MM.1S (cell line): ENCODE measurements around the gene TGM5.

Source experiments
- DNase-seq: peaks from one replicate; pipeline ENCODE4 v3.0.0-alpha.2; 2015
- H2AFZ ChIP-seq: fragments of 300-600 bp; sonication (generic); 2 replicates; pipeline ENCODE4 v1.6.0; 2016; ENCODE audit warnings: antibody characterized with exemption, low read length
- H3F3A ChIP-seq: fragments of 300-600 bp; sonication (generic); 2 replicates; pipeline ENCODE4 v1.6.1; 2016; ENCODE audit warnings: mild to moderate bottlenecking, antibody characterized with exemption, low read length, moderate library complexity, mixed read lengths; ENCODE audit not compliant: insufficient read depth
- H3K27ac ChIP-seq: fragments of 300-600 bp; sonication (generic); 2 replicates; pipeline ENCODE4 v1.5.1; 2016; ENCODE audit warnings: mild to moderate bottlenecking, low read length
- H3K27me3 ChIP-seq: fragments of 300-600 bp; sonication (generic); replicated peaks from 2 replicates; pipeline ENCODE4 v1.6.0; 2016; ENCODE audit warnings: low read length; ENCODE audit not compliant: insufficient read depth
- H3K36me3 ChIP-seq: fragments of 300-600 bp; sonication (generic); replicated peaks from 2 replicates; pipeline ENCODE4 v1.6.1; 2016; ENCODE audit warnings: mild to moderate bottlenecking, low read length, mixed read lengths; ENCODE audit not compliant: insufficient read depth
- H3K4me1 ChIP-seq: fragments of 300-600 bp; sonication (generic); 2 replicates; pipeline ENCODE4 v1.6.1; 2016; ENCODE audit warnings: low read length, mixed read lengths
- H3K4me2 ChIP-seq: fragments of 300-600 bp; sonication (generic); 2 replicates; pipeline ENCODE4 v1.6.0; 2016; ENCODE audit warnings: low read depth, low read length
- H3K4me3 ChIP-seq: fragments of 300-600 bp; sonication (generic); 2 replicates; pipeline ENCODE4 v1.5.1; 2016; ENCODE audit warnings: low read length, mixed read lengths
- H3K79me2 ChIP-seq: fragments of 300-600 bp; sonication (generic); 2 replicates; pipeline ENCODE4 v1.6.1; 2016; ENCODE audit warnings: mixed run types, low read length, mixed read lengths
- H3K9ac ChIP-seq: fragments of 300-600 bp; sonication (generic); 2 replicates; pipeline ENCODE4 v1.6.1; 2016; ENCODE audit warnings: low read length, mixed read lengths
- H3K9me2 ChIP-seq: fragments of 300-600 bp; sonication (generic); replicated peaks from 2 replicates; pipeline ENCODE4 v1.6.1; 2016; ENCODE audit warnings: mild to moderate bottlenecking, low read length, mixed read lengths; ENCODE audit not compliant: insufficient read depth
- H3K9me3 ChIP-seq: fragments of 300-600 bp; sonication (generic); replicated peaks from 2 replicates; pipeline ENCODE4 v1.6.1; 2016; ENCODE audit warnings: mild to moderate bottlenecking, low read length, mixed read lengths; ENCODE audit not compliant: insufficient read depth
- H4K20me1 ChIP-seq: fragments of 300-600 bp; sonication (generic); 2 replicates; pipeline ENCODE4 v1.6.1; 2016; ENCODE audit warnings: mild to moderate bottlenecking, low read length, moderate library complexity, mixed read lengths; ENCODE audit not compliant: insufficient read depth
- EZH2 ChIP-seq: fragments of 300-600 bp; sonication (generic); optimal IDR thresholded peaks from 2 replicates; pipeline ENCODE3; 2017; ENCODE audit warnings: low read depth, mild to moderate bottlenecking, antibody characterized with exemption, low read length, mixed read lengths
- EZH2phosphoT487 ChIP-seq: fragments of 300-600 bp; sonication (generic); IDR thresholded peaks from 2 replicates; pipeline ENCODE4 v1.6.1; 2018; ENCODE audit warnings: antibody characterized with exemption, low read length
- TF ChIP-seq, protein P1 (sequence below): fragments of 300-600 bp; sonication (generic); IDR thresholded peaks from 2 replicates; pipeline ENCODE4 v1.5.1; 2016; ENCODE audit warnings: antibody characterized with exemption, low read length, mixed read lengths

TGM5 gene

DNA sequence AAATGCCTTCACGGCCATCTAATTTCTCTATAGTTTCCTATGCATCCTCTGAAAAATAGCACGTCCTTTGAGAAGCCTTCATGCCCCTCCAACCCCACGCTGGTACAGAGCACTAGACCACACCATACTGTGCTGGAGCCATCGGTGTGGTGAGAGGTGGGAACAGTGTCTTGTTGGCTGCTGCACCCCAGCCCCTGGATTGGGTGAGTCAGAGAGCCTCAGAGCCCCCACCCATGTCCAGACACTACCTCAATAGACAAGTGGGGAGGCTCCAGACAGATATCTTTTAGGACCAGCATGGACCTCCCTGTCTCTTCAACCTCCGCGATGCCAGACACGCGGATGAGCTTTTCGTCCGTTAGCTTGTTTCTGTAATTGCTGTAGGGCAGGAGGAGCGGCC is 12.1 kb upstream of the TGM5 start:
- Histone ChIP-seq H3K9me2 (no peaks in the 10 kb centered on the region), H3K79me2 (no peaks in the 10 kb centered on the region), H3K4me1 (no peaks in the 10 kb centered on the region), H3K4me2 (no peak overlapping the region), H3K9me3 (no peaks in the 10 kb centered on the region), H3F3A (no peaks in the 10 kb centered on the region), H3K27ac (no peak overlapping the region), H3K27me3 (no peaks in the 10 kb centered on the region), H4K20me1 (no peaks in the 10 kb centered on the region), H2AFZ (no peak overlapping the region), H3K4me3 (no peak overlapping the region), H3K36me3 (no peaks in the 10 kb centered on the region), H3K9ac (no peak overlapping the region)
- no peak for DNase-seq
- TF ChIP-seq EZH2phosphoT487 (no peak), EZH2 (no peak)
- TF ChIP-seq, protein P1, sequence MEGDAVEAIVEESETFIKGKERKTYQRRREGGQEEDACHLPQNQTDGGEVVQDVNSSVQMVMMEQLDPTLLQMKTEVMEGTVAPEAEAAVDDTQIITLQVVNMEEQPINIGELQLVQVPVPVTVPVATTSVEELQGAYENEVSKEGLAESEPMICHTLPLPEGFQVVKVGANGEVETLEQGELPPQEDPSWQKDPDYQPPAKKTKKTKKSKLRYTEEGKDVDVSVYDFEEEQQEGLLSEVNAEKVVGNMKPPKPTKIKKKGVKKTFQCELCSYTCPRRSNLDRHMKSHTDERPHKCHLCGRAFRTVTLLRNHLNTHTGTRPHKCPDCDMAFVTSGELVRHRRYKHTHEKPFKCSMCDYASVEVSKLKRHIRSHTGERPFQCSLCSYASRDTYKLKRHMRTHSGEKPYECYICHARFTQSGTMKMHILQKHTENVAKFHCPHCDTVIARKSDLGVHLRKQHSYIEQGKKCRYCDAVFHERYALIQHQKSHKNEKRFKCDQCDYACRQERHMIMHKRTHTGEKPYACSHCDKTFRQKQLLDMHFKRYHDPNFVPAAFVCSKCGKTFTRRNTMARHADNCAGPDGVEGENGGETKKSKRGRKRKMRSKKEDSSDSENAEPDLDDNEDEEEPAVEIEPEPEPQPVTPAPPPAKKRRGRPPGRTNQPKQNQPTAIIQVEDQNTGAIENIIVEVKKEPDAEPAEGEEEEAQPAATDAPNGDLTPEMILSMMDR, result no peak

DNA sequence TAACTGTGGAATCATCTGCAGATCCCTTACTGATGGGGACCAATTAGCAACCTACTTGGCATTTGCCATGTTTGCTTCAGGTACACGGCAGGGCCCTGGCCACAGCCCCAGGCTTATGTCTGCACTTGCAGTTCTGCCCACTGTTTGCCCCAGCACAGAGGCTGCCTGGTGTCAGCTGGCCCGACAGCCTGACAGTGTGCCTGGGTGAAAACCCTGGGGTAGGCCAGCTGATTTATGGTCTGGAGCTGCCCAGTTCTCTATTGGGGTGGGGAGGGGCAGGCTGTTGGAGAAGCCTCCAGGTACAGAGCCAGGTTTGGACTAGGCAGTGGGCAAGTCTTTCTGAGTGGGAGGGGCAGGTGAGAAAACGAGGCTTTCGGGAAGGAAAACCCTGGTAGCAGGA is 11.2 kb upstream of the TGM5 start:
- no peak overlapping the region for H3K27ac ChIP-seq
- no peak for DNase-seq
- TF ChIP-seq, protein P1, result no peak
- TF ChIP-seq EZH2 (no peak), EZH2phosphoT487 (no peak)
- no peaks in the 10 kb centered on the region for H3K9me3 ChIP-seq
- no peaks in the 10 kb centered on the region for H3K36me3 ChIP-seq
- no peak overlapping the region for H3K9ac ChIP-seq
- no peak overlapping the region for H3K4me2 ChIP-seq
- H3K4me3 ChIP-seq, result no peak overlapping the region
- no peaks in the 10 kb centered on the region for H3K79me2 ChIP-seq
- H4K20me1 ChIP-seq, result no peaks in the 10 kb centered on the region
- H2AFZ ChIP-seq, result no peak overlapping the region
- H3K9me2 ChIP-seq, result no peaks in the 10 kb centered on the region
- H3K4me1 ChIP-seq, result no peaks in the 10 kb centered on the region
- no peaks in the 10 kb centered on the region for H3K27me3 ChIP-seq
- H3F3A ChIP-seq, result no peaks in the 10 kb centered on the region

DNA sequence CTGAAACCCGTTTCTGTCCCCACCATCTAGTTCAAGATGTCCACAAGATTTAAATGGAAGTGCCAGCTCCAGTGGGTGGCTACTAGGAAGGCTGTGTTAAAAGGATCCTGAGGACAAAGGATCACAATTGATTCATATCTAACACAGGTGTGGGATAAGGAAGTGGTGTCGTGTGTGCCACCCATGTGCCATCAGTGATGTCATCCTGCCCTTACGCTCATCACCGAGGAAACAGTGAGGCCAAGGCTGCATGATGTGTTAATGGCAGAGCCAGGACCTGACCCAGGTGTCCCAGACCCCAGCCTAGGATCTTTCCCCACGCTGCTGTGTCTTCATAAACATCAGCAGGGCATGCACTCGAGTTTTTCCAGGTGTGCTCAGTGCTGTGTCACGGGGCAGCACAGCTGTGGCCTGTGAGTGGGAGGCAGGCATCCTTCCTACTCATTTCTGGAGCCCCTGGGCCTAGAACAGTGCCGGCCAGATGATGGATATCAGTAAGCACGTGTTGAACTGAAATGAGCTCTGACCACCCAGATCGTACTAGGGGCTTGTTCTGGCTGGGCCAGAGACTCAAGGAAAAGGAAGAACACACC is 10.6 kb upstream of the TGM5 start:
- Histone ChIP-seq H3K4me3 (no peak overlapping the region), H3K27ac (no peak overlapping the region), H3K4me2 (no peak overlapping the region), H3K4me1 (no peaks in the 10 kb centered on the region), H3K27me3 (no peaks in the 10 kb centered on the region), H3K9me3 (no peaks in the 10 kb centered on the region), H3K9ac (no peak overlapping the region), H4K20me1 (no peaks in the 10 kb centered on the region), H3F3A (no peaks in the 10 kb centered on the region), H3K36me3 (no peaks in the 10 kb centered on the region), H2AFZ (no peak overlapping the region), H3K9me2 (no peaks in the 10 kb centered on the region), H3K79me2 (no peaks in the 10 kb centered on the region)
- TF ChIP-seq, protein P1, result no peak
- TF ChIP-seq EZH2 (no peak), EZH2phosphoT487 (no peak)
- no peak for DNase-seq
